ENCODE data around the gene MYPN.

The MYPN gene

DNA sequence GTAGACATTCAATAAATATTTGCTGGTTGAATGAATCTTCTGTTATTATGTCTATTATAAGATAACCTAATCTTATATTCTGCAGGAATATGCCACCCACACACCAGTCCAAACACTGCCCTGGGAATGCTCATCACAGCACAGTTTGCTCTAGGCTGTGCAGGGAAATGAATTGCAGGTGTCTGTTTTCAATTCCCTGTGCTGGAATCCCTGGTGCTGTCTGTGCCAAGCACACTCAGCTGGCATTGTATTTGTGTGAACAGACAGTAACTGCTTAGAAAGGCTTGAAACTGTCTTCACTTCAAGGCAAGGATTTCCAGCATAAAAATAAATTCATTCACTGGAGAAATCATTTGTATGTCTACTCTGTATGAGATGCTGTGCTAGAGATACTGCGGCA is 102.4 kb downstream of the MYPN start:
- no peak for DNase-seq (ENCODE audit: low read depth)
- TF ChIP-seq, protein P1, sequence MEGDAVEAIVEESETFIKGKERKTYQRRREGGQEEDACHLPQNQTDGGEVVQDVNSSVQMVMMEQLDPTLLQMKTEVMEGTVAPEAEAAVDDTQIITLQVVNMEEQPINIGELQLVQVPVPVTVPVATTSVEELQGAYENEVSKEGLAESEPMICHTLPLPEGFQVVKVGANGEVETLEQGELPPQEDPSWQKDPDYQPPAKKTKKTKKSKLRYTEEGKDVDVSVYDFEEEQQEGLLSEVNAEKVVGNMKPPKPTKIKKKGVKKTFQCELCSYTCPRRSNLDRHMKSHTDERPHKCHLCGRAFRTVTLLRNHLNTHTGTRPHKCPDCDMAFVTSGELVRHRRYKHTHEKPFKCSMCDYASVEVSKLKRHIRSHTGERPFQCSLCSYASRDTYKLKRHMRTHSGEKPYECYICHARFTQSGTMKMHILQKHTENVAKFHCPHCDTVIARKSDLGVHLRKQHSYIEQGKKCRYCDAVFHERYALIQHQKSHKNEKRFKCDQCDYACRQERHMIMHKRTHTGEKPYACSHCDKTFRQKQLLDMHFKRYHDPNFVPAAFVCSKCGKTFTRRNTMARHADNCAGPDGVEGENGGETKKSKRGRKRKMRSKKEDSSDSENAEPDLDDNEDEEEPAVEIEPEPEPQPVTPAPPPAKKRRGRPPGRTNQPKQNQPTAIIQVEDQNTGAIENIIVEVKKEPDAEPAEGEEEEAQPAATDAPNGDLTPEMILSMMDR (conservative IDR thresholded peaks at IDR 0.05; ENCODE audit: low read depth, low read length): no peak

DNA sequence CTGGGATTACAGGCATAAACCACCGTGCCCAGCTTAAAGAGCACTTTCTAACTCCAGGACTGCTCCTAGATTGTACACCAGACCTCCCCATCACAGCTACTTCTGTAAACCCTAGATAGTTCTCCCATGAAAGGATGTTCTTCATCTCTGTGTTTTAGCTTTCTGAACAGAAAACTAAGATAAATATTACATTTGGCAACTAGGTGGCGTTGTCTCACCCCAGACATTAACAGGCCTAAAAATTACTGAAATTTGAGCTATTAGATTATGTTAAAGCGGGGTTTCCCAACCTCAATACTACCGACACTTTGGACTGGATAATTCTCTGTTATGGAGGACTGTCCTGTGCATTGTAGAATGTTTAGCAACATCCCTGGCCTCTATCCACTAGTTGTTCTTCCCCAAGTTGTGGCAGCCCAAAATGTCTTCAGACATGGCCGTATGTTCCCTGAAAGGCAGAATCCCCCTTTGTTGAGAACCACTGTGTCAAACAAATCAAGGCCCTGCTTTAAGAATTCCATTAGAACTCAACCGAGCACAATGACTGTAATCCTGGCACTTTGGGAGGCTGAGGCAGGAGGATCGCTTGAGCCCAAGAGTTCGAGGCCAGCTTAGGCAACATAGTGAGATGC is 103.5 kb downstream of the MYPN start:
- DNase-seq (ENCODE audit: low read depth): peak; percentile 73
- H3K4me3 ChIP-seq (ENCODE audit: low read depth, low read length): no peak overlapping the region
- TF ChIP-seq, protein P1 (conservative IDR thresholded peaks at IDR 0.05; ENCODE audit: low read depth, low read length): peak; percentile 59

More for the DNA sequence above, 102.4 kb downstream of the MYPN start:
- no peak overlapping the region for H3K4me3 ChIP-seq (ENCODE audit: low read depth, low read length)

DNA sequence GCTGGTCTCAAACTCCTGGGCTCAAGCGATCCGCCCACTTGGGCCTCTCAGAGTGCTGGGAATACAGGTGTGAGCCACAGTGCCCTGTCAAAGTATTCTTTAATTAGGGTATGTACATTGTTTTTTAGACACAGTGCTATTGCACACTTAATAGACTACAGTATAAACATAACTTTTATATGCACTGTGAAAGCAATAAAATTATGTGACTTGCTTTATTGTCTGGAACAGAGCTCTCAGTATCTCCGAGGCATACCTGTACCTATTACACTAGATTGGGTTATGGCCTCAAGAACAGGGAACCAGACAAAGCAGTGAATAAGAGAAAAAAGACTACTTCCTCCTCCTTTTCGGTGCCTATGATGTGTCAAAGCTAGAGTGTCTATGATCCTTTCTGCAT is 109.5 kb downstream of the MYPN start:
- H3K4me3 ChIP-seq (ENCODE audit: low read depth, low read length): no peak overlapping the region
- DNase-seq (ENCODE audit: low read depth): no peak
- TF ChIP-seq, protein P1 (conservative IDR thresholded peaks at IDR 0.05; ENCODE audit: low read depth, low read length): no peak

GRCh38 chr10:68221196-68221595 is 111.9 kb downstream of the MYPN start:
- DNase-seq (ENCODE audit: low read depth): no peak
- no peak overlapping the region for H3K4me3 ChIP-seq (ENCODE audit: low read depth, low read length)
- TF ChIP-seq, protein P1 (conservative IDR thresholded peaks at IDR 0.05; ENCODE audit: low read depth, low read length): no peak

DNA sequence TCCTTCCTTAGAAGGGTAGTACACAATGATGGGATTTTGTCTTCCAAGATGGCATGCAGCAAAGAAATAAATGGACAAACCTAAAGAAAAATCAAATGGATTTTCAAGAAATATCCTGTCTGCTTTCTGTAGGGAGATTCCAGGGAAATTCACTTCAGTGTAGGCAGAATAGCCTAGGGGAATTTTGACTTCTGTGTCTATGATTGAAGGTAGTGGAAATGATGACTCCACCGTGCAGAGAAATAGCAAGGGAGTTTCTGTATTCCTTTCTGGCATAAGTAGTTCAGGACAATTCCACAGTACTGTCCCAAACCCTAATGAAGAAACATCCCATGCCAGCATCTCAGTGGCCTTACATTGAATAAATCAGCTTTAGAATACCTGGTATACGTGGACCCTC is 113.1 kb downstream of the MYPN start:
- no peak for DNase-seq (ENCODE audit: low read depth)
- H3K4me3 ChIP-seq (ENCODE audit: low read depth, low read length): no peak overlapping the region
- TF ChIP-seq, protein P1 (conservative IDR thresholded peaks at IDR 0.05; ENCODE audit: low read depth, low read length): no peak

GRCh38 chr10:68223535-68224165 is 114.4 kb downstream of the MYPN start:
- DNase-seq (ENCODE audit: low read depth): no peak
- H3K4me3 ChIP-seq (ENCODE audit: low read depth, low read length): no peak overlapping the region
- TF ChIP-seq, protein P1 (conservative IDR thresholded peaks at IDR 0.05; ENCODE audit: low read depth, low read length): peak; percentile 30

DNA sequence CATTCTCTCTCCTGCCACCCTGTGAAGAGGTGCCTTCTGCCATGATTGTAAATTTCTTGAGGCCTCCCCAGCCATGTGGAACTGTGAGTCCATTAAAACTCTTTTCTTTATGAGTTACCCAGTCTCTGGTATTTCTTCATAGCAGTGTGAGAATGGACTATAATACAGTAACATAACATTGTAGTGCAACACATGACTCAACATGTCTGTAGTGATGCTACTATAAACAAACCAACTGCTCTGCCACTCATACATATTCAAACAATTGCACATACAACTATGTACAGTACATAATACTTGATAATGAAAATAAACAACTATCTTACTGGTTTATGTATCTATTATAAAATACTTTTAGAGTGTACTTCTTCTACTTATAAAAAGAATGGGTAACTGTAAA is 115.5 kb downstream of the MYPN start:
- TF ChIP-seq, protein P1 (conservative IDR thresholded peaks at IDR 0.05; ENCODE audit: low read depth, low read length): no peak
- DNase-seq (ENCODE audit: low read depth): peak; percentile 37

More for the DNA sequence above, 115.5 kb downstream of the MYPN start:
- H3K4me3 ChIP-seq (ENCODE audit: low read depth, low read length): no peak overlapping the region
